ENCODE results near the gene ZNF622.

ZNF622 gene

DNA sequence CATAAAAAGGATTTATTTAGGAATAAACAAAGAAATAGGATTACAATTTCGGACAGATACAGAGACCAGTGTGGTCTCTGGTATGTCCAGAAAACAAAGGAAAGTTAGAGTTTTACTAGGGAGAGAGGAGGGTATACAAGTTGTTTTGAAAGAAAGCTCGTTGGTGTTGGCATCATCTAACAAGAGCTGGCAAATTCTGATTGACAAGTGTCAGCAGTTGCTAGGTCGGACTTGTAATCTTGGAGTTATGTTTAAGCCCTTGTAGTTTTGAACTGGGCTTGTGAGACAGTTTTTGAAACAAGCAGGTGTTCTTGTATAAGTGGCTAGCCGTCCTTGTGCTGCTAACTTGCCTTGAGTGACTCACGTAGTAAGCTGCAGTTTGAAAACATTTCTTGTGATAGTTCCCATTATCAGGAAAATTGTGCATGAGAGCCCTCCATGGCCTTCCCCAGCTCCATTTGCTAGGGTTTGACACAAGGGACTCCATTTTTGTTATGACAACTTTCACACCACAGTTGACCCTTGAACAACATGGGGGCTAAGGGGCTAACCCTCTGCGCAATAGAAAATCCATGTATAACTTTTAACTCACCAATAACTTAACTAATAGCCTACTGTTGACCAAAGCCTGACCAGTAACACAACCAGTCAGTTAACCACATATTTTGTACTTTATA is 48.1 kb downstream of the ZNF622 start:
- no peak overlapping the region for H3K27ac Mint-ChIP-seq
- peaks cover 14% of the 10 kb centered on the region for H3K4me1 Mint-ChIP-seq
- no peaks in the 10 kb centered on the region for H3K9me3 Mint-ChIP-seq
- TF ChIP-seq, protein P1, sequence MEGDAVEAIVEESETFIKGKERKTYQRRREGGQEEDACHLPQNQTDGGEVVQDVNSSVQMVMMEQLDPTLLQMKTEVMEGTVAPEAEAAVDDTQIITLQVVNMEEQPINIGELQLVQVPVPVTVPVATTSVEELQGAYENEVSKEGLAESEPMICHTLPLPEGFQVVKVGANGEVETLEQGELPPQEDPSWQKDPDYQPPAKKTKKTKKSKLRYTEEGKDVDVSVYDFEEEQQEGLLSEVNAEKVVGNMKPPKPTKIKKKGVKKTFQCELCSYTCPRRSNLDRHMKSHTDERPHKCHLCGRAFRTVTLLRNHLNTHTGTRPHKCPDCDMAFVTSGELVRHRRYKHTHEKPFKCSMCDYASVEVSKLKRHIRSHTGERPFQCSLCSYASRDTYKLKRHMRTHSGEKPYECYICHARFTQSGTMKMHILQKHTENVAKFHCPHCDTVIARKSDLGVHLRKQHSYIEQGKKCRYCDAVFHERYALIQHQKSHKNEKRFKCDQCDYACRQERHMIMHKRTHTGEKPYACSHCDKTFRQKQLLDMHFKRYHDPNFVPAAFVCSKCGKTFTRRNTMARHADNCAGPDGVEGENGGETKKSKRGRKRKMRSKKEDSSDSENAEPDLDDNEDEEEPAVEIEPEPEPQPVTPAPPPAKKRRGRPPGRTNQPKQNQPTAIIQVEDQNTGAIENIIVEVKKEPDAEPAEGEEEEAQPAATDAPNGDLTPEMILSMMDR (IDR thresholded peaks at IDR 0.05; ENCODE audit: unreplicated experiment in 3 of 3), result no peak
- H3K36me3 Mint-ChIP-seq (ENCODE audit: low read depth), result no peaks in the 10 kb centered on the region
- H3K27me3 Mint-ChIP-seq (ENCODE audit: low read depth), result peaks cover 13% of the 10 kb centered on the region
- H3K4me3 Mint-ChIP-seq, result no peak overlapping the region

DNA sequence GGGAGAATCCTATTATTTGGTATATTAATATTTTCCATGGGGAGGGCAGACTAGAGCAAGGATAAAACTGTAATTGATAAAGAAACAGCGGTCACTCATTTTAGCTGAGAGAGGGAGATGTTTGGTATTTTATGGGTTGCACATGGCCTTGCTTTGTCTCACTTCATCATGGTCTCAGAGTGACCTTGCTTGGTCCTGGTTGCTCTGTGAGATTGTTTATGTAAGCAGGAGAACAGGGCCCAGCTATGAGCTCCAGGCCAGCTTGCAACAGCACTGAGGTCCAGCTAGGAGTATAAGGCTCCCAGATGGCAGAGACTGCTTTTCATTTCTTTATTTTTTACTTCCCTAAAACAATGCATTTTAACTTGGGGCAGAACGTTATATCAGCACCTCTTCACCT is 50.7 kb downstream of the ZNF622 start:
- no peaks in the 10 kb centered on the region for H3K9me3 Mint-ChIP-seq
- H3K27ac Mint-ChIP-seq, result no peak overlapping the region
- H3K4me3 Mint-ChIP-seq, result no peak overlapping the region
- TF ChIP-seq, protein P1 (IDR thresholded peaks at IDR 0.05; ENCODE audit: unreplicated experiment in 3 of 3), result no peak
- no peaks in the 10 kb centered on the region for H3K36me3 Mint-ChIP-seq (ENCODE audit: low read depth)
- H3K4me1 Mint-ChIP-seq, result peaks cover 10% of the 10 kb centered on the region
- peaks cover 6% of the 10 kb centered on the region for H3K27me3 Mint-ChIP-seq (ENCODE audit: low read depth)

DNA sequence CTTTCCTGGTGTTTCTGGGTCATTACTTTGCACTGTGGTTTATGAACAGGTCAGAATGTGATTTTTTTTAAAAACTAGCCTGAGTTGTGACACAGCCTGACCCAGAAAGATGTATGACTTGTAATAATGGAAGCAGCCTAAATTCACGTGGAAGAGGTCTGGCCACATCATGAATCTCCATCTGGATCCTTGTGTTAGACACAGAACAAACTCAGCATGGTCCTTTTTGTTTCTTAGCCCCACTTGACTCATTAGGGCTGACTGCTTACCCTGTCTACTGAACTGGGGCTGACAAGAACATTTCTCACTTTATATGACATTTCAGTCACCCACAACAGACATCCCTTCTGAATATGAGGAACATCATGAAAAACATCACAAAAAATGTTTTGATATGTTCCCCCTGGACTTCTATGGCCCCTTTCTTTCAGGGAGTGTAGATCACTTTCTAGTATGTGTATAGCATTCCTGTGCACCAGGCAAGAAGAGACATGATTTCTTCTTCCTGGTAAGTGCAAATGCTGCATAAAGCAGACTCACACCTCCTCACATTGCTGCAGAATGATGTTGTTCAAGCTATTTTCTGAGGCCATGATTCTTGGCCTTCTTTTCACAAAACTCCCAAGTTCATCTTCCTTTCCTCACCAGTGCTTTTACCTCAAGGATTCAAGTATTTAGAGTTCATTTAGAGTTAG is 52.3 kb downstream of the ZNF622 start:
- TF ChIP-seq, protein P1 (IDR thresholded peaks at IDR 0.05; ENCODE audit: unreplicated experiment in 3 of 3), result no peak

DNA sequence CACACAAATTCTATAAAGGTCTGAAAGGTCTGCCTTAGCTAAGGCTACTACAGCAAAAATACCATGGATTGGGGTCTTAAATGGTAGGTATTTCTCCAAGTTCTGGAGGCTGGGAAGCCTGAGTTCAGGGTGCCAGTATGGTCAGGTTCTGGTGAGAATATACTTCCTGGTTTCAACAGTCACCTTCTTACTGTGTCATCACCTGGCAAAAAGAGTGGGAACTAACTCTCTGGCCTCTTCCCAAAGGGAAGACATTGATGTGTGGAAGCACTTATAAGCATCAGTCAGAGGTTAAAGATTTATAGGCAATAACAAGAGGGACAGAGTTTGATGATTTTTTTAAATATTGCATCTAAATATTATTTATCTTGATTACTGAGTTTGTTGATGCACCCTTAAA is 53.0 kb downstream of the ZNF622 start:
- Mint-ChIP-seq H3K4me3 (no peak overlapping the region), H3K27me3 (ENCODE audit: low read depth) (peaks cover 3% of the 10 kb centered on the region), H3K4me1 (no peaks in the 10 kb centered on the region), H3K36me3 (ENCODE audit: low read depth) (no peaks in the 10 kb centered on the region), H3K9me3 (no peaks in the 10 kb centered on the region), H3K27ac (no peak overlapping the region)
- TF ChIP-seq, protein P1 (IDR thresholded peaks at IDR 0.05; ENCODE audit: unreplicated experiment in 3 of 3), result no peak

More for the DNA sequence above, 52.3 kb downstream of the ZNF622 start:
- Mint-ChIP-seq H3K9me3 (no peaks in the 10 kb centered on the region), H3K4me3 (no peak overlapping the region), H3K36me3 (ENCODE audit: low read depth) (no peaks in the 10 kb centered on the region), H3K27me3 (ENCODE audit: low read depth) (peaks cover 3% of the 10 kb centered on the region), H3K4me1 (peaks cover 2% of the 10 kb centered on the region), H3K27ac (no peak overlapping the region)

DNA sequence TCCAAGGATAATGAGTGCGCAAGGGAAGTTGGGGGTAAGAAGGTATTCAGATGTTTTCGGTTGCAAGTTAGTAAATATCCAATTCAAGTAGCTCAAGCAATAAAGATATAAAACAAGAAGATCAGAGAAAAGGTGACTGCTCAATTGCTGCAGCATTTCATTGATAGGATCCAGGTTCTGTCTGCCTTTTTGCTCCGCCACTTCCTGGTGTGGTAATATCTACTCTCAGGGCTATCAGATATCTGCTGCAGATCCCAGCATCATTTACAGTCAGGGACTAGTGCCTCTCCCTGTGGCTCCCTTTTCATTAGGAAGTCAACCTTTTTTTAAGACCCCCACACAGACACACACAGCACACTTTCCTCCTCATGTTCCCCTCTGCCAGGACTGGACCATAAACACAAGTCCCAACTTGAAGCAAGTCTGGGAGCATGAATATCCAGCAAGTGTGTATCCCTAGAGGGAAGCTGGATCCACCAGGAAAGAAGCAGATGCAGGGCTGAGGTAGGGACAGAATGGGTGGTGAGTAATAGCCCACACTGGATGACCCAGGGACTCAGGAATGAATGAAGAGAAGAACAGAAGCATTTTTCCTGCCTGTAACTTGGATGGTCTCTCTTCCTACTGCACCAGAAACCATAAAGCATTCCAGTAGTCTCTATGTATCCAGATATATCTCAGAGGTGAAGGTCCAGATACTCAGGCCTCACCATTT is 53.7 kb downstream of the ZNF622 start:
- Mint-ChIP-seq H3K27ac (no peak overlapping the region), H3K27me3 (ENCODE audit: low read depth) (peaks cover 3% of the 10 kb centered on the region), H3K36me3 (ENCODE audit: low read depth) (no peaks in the 10 kb centered on the region), H3K9me3 (no peaks in the 10 kb centered on the region), H3K4me1 (no peaks in the 10 kb centered on the region), H3K4me3 (no peak overlapping the region)
- TF ChIP-seq, protein P1 (IDR thresholded peaks at IDR 0.05; ENCODE audit: unreplicated experiment in 3 of 3), result no peak
